Activated naive CD8-positive, alpha-beta T cell treated with anti-CD3 and anti-CD28 coated beads, Interleukin-2, amount 50 U/mL, for 24 hours (primary cell): ENCODE measurements around the gene STAT1.

Experiments used
- ATAC-seq: fragments of 150-1000 bp; cut with Tn5 transposase; one replicate; pipeline ENCODE4 v1.10.0; 2021
- DNase-seq: peaks from one replicate; pipeline ENCODE4 v3.0.0; 2021
- H3K27ac Mint-ChIP-seq: one replicate; pipeline ENCODE4 v1.8.0; 2021; ENCODE audit warnings: mild to moderate bottlenecking, mixed read lengths
- H3K27me3 Mint-ChIP-seq: one replicate; pipeline ENCODE4 v1.8.0; 2021; ENCODE audit warnings: mixed read lengths
- H3K36me3 Mint-ChIP-seq: one replicate; pipeline ENCODE4 v1.8.0; 2021; ENCODE audit warnings: low read depth, mixed read lengths
- H3K4me1 Mint-ChIP-seq: one replicate; pipeline ENCODE4 v1.8.0; 2021; ENCODE audit warnings: mixed read lengths
- H3K4me3 Mint-ChIP-seq: one replicate; pipeline ENCODE4 v1.8.0; 2021; ENCODE audit warnings: mild to moderate bottlenecking, moderate library complexity, mixed read lengths
- H3K9me3 Mint-ChIP-seq: one replicate; pipeline ENCODE4 v1.8.0; 2021; ENCODE audit warnings: mixed read lengths

STAT1 gene

DNA sequence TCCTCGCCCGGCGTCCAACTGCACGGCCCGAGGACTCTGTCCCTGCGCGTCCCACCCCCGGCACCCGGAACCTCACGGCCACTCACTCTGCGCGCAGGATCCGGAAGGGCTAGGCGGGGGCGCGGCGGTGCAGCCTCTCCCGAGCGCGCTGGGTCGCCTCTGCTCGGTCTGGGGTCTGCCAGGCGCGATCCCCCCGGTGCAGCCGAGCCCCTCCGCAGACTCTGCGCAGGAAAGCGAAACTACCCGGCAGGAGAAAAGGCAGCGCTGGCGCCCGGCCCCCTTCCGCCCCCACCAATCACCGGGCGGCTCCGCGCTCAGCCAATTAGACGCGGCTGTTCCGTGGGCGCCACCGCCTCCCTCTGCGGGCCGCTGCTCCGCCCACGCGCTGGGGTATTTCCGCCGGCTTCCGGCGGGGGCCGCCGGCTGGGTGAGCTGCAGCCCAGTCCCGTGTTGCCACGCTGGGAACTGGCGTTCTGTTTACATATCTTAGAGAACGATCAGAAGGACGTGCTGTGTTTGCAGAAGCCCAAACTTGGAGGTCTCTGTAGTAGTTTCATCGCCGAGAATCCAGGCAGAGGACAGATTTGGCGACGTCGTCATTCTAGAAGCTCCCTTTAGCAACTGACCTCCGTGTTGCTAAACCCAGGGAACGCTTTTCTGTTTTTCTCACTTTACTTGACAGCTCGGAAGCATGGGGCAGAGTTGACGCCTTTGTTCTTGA lies at the start of gene STAT1:
TSS of gene STAT1 (minus strand) at position 240 of the 721 bp plus-strand sequence. CDS start 4,168 bp downstream, outside the sequence.
- Mint-ChIP-seq H3K36me3 (peaks cover 26% of the 10 kb centered on the region), H3K9me3 (peaks cover 8% of the 10 kb centered on the region), H3K4me1 (peaks cover 45% of the 10 kb centered on the region), H3K4me3 (no peak within 1 kb of the TSS), H3K27ac (no peak within 1 kb of the TSS), H3K27me3 (no peaks in the 10 kb centered on the region)
- DNase-seq = peak; percentile 98
- ATAC-seq = peak; percentile 85

DNA sequence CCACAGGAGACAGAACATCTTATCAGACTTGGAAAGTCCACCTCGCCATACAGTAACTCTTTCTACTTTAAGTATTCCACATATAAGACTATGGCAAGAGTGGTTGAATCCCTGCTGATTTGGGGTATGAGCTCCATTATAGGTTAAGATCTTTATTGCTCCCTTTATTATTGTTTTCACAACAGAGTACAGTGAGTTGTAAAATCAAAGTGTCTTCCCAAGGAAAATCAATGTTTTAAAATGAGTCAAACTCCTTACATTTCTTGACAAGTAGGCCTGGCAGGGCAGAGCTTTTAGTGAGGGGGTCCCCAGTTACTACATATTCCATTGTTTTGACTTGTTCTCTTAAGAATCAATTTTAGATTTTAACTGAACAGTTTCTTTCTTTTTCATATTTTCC lies 49.6 kb upstream of the STAT1 start:
- H3K27me3 Mint-ChIP-seq = no peaks in the 10 kb centered on the region
- H3K4me3 Mint-ChIP-seq = peak overlapping the region; percentile 58
- DNase-seq (no peak), ATAC-seq (no peak)
- peaks cover 84% of the 10 kb centered on the region for H3K4me1 Mint-ChIP-seq
- H3K9me3 Mint-ChIP-seq = no peaks in the 10 kb centered on the region
- H3K36me3 Mint-ChIP-seq = peaks cover 63% of the 10 kb centered on the region
- H3K27ac Mint-ChIP-seq = peak overlapping the region; percentile 92

DNA sequence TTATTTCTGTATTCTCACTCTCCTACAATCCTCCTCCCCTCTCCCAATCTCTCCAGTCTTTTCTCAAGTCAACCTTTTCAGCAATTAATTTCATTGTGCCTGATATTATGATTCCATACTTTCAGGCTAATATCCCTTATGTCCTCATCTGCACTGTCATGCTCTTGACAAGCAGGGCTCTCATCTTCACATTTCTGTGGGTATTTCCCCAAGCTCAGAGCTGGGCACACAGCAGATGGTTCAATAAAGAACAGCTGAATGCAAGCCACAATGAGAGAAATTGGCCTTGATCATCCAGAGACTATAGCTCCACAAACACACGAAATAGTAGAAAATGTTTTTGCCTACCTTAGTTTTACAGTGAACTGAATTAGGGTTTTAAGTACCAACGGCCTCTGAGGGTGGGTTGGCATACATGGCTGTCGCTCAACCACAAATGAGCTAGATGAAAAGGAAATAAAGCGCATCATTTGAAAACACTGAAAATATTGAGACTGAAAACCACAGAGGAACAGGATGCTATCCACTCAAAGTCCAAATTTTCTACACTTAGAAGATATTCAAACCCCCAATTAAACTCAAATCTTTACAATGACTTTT lies 47.5 kb upstream of the STAT1 start:
- Mint-ChIP-seq H3K27me3 (no peaks in the 10 kb centered on the region), H3K36me3 (peaks cover 61% of the 10 kb centered on the region), H3K9me3 (no peaks in the 10 kb centered on the region), H3K27ac (peak overlapping the region; percentile 80), H3K4me3 (peak overlapping the region; percentile 29), H3K4me1 (peaks cover 77% of the 10 kb centered on the region)
- DNase-seq (no peak), ATAC-seq (peak; percentile 29)

DNA sequence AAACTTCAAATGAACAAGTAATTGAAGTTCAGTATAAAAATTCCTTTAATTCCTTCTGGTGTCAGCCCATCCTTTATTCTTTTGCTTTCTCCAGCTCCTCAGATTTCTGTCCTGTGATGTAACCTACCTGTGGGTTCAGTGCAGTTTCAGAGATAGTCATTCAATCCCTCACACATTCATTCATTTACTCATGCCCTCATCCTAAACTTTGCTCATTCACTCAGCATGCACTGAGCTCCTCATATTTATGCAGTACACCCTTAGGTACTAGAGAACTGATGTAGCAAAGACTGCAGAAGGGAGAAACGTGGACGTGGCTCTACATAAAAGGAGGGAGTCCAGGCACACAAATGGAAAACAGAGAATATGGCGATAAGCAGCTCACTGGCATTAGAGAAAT lies 45.3 kb upstream of the STAT1 start:
- Mint-ChIP-seq H3K27ac (peak overlapping the region; percentile 2), H3K4me1 (peaks cover 73% of the 10 kb centered on the region), H3K27me3 (no peaks in the 10 kb centered on the region), H3K4me3 (peak overlapping the region; percentile 13), H3K9me3 (no peaks in the 10 kb centered on the region), H3K36me3 (peaks cover 57% of the 10 kb centered on the region)
- ATAC-seq (peak; percentile 78), DNase-seq (no peak)

DNA sequence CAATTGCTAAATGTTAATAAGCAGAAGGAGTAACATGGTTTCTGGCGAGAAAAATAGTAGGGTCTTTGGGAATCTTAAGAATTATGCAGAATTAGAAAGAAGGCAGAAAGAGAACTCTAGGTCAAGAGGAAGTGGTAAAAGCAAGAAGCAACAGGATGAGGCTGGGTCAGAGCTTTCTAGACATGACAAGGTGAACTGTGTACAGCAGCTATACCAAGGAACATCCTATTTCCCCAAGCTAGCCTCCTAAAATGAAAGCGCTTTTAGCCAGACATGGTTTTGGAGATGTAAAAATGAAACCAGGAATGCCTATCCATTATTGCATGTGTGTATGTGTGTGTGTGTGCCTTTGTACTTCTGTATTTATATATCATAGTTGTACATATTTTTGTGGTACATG lies 42.3 kb upstream of the STAT1 start:
- DNase-seq = no peak
- Mint-ChIP-seq H3K36me3 (peaks cover 38% of the 10 kb centered on the region), H3K9me3 (no peaks in the 10 kb centered on the region), H3K27ac (peak overlapping the region; percentile 85), H3K27me3 (no peaks in the 10 kb centered on the region), H3K4me3 (no peak overlapping the region), H3K4me1 (peaks cover 45% of the 10 kb centered on the region)
- peak; percentile 56 for ATAC-seq

DNA sequence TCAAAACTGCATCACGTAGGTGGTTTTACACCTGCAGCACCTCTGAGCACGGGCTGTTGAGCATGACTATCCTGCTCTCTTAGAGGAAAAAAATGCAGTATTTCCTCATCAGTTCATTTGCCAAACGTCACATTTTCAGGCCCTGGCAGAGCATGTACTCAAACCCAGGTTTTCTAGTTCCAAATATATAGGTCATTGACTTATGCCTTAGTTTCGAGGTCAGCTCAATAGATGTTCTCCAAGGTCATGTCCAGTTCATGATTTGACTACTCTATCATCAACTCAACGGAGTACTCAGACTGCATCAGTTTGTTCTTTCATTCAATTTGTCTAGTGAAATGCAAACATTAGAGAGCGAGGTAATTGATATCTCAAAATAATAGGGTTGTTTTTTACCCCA lies 39.3 kb upstream of the STAT1 start:
- DNase-seq (no peak), ATAC-seq (no peak)
- Mint-ChIP-seq H3K27me3 (no peaks in the 10 kb centered on the region), H3K4me1 (peaks cover 28% of the 10 kb centered on the region), H3K27ac (no peak overlapping the region), H3K36me3 (peaks cover 21% of the 10 kb centered on the region), H3K9me3 (no peaks in the 10 kb centered on the region), H3K4me3 (no peak overlapping the region)

DNA sequence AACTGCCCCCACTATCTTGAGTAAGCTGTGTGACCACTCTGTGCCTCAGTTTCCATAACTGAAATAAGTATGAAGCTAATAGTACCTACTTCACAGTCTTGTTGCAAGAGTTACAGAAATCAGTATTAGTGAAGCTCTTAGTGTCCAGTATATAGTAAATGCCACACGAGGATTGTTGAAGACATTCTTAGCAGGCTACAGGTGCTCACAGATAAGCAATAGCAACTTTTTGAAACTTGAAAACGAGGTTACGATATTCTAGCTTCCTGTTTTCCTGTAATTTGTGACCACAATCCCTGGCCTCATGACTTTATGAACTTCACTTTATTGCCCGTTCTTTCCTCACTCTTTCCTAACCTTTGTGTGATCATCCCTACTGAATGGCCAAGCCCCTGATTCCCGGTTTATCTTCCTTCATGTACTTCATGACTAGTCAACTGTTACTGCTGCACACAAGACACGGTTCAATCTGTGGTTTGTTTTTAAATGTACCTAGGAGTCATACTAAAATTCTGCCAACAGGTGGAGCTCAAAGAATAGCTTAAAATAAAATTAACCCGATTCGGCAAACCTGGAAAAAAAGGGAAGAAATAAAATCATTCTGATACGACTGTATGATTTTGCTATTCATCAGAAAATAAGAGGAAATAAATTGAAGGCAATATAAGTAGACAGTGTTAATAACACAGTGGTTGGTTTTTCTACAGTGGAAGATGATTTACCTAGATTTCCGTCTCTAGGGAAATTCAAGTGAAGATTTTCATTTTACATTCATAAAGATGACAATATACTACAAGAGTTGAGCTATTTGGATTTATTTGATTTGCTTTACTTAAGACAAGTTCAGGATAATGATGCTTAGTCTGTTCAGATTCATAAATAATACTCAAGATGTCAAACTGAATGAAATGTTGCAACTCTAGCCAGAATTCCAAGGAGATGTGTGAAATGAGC lies 38.1 kb upstream of the STAT1 start:
- no peak overlapping the region for H3K27ac Mint-ChIP-seq
- ATAC-seq = peak; percentile 31
- H3K36me3 Mint-ChIP-seq = peaks cover 19% of the 10 kb centered on the region
- H3K9me3 Mint-ChIP-seq = no peaks in the 10 kb centered on the region
- H3K4me3 Mint-ChIP-seq = no peak overlapping the region
- no peaks in the 10 kb centered on the region for H3K27me3 Mint-ChIP-seq
- peaks cover 22% of the 10 kb centered on the region for H3K4me1 Mint-ChIP-seq
- no peak for DNase-seq

DNA sequence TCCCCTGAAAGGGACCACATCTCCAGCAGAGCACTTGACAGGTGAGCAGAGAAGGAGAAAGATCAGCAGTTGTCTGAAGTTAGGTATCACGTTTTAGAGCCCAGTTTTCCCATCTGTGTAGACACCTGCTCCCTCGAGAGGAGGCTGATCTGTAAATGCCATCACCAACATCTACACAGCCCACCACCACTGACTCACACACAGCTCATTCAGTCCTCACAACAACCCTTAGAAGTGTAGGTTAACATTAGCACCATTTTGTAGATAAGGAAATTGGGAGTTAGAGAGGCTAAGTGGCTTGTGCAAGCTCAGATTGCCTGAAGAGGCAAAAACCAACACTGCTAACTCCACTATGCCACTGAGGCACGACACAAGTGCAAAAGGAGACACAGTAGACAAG lies 37.2 kb upstream of the STAT1 start:
- Mint-ChIP-seq H3K27me3 (no peaks in the 10 kb centered on the region), H3K9me3 (no peaks in the 10 kb centered on the region), H3K27ac (no peak overlapping the region), H3K4me1 (peaks cover 12% of the 10 kb centered on the region), H3K4me3 (no peak overlapping the region), H3K36me3 (peaks cover 16% of the 10 kb centered on the region)
- DNase-seq (no peak), ATAC-seq (peak; percentile 94)

DNA sequence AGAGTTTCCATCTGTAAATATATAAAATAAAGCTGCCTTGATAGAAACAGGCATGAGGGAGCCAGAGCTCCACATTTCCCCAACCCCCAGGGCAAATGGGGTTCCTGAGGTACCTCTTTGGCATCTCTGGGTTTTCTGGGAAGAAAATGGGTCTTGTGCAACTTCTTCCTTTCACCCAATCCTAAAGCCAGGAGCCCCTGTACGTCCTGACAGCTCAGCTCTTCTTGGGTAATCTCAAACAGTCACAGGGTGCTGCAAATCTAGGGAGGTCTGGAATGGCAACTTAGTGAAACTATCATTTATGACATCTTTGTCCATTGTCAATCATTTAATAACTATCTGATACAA lies 36.6 kb upstream of the STAT1 start:
- Mint-ChIP-seq H3K4me3 (no peak overlapping the region), H3K27me3 (no peaks in the 10 kb centered on the region), H3K9me3 (no peaks in the 10 kb centered on the region), H3K36me3 (peaks cover 14% of the 10 kb centered on the region), H3K27ac (no peak overlapping the region), H3K4me1 (peaks cover 8% of the 10 kb centered on the region)
- DNase-seq (no peak), ATAC-seq (no peak)

DNA sequence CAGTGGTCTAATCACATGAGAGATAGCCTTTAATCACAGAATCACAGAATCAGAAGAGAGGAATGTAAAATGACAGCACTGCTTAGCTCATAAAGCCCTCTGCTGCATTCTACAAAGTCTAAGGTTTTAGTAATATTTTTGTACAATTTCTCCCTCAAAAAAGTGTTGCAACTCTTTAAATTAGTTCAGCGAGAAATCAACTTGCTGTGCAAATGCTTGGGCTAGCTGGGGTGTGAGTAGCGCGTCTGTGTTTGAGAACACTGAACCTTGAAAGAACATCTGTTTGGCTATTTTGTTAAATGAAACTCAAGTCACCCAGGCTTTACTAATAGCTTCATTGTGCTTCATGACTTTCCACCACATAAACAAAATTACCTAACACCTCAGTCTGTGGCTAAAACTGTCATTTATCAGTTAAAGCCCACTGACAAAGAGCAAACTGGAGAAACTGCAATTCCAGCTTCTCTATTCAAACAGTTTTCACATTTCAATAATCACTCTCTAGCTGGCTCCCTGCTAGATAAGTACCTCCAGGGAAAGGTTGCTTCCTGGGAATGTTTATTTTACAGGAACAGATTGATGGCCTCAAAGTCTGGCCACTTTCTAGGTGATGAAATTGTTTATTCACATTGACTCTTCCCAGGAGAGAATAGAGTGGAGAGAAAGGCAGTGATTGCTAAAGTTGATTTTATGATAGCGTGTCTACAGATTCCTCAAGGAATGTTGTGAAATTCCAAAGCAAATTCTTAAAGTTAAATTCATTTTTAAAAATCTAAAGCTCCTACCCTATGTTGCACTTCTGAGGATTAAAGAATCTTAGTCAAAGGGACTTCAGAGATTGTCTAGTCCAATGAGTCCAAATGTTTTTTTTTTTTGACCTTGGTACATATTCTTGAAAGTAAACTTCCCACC lies 36.0 kb upstream of the STAT1 start:
- H3K27me3 Mint-ChIP-seq = no peaks in the 10 kb centered on the region
- H3K9me3 Mint-ChIP-seq = no peaks in the 10 kb centered on the region
- peaks cover 17% of the 10 kb centered on the region for H3K36me3 Mint-ChIP-seq
- H3K4me1 Mint-ChIP-seq = peaks cover 7% of the 10 kb centered on the region
- DNase-seq (no peak), ATAC-seq (no peak)
- H3K4me3 Mint-ChIP-seq = no peak overlapping the region
- H3K27ac Mint-ChIP-seq = no peak overlapping the region

DNA sequence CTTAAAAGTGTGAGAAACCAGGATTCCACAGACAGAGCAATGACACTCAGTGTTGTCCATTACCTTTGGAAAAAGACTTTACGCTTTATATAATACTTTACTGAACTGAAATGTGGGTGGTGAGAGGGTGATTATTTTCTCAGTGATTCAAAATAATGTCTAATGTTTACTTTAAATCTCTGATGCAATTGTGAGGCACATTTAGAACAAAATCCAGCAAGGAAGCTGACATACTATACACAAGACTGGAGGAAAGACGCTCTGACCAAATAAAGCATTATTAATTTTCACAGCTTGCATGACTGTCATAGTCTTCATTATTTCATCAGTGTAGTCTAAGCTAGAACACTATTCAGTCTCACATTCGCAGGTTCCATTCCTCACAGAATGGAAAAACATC lies 34.1 kb upstream of the STAT1 start:
- Mint-ChIP-seq H3K9me3 (no peaks in the 10 kb centered on the region), H3K4me1 (peaks cover 6% of the 10 kb centered on the region), H3K36me3 (peaks cover 12% of the 10 kb centered on the region), H3K27ac (no peak overlapping the region), H3K27me3 (no peaks in the 10 kb centered on the region), H3K4me3 (no peak overlapping the region)
- DNase-seq (no peak), ATAC-seq (no peak)

DNA sequence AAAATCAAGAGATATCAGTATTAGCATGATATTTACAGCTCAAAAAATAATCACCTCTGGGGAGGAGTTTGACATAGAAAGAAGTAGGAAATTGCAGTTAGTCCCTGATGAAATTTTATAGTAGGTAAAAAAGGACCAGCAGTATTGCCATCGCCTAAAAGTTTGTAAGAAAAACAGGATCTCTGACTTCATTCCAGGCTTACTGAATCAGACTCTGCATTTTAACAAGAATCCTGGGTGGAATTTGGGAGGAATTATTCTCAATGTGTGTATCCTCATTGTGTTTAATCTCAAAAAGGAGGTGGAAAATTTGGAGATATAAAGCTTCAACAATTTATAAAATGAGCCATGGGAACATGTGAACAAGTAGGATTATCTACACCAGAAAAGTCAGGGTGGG lies 31.2 kb upstream of the STAT1 start:
- Mint-ChIP-seq H3K36me3 (peaks cover 12% of the 10 kb centered on the region), H3K4me3 (no peak overlapping the region), H3K9me3 (no peaks in the 10 kb centered on the region), H3K27ac (no peak overlapping the region), H3K27me3 (no peaks in the 10 kb centered on the region), H3K4me1 (peaks cover 13% of the 10 kb centered on the region)
- DNase-seq (no peak), ATAC-seq (no peak)

DNA sequence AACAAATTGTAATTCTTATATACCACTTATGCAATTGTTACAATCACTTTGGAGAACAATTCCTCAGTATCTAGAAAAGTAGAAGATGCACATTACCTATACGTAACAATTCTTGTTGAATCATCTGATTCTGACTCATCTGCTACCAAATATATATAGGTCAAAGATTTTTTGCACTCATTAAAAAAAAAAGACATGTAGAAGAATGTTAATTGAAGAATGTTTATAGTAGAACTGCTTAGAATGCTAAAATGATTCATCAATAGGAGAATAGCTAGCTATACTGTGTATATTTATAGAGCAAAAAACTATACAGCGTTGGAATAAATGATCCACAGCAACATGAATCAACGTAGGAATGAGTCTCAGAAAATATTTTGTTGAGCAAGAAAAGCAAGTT lies 29.5 kb upstream of the STAT1 start:
- no peaks in the 10 kb centered on the region for H3K9me3 Mint-ChIP-seq
- H3K27ac Mint-ChIP-seq = no peak overlapping the region
- H3K36me3 Mint-ChIP-seq = peaks cover 28% of the 10 kb centered on the region
- no peaks in the 10 kb centered on the region for H3K27me3 Mint-ChIP-seq
- no peak for DNase-seq
- no peak for ATAC-seq
- H3K4me3 Mint-ChIP-seq = no peak overlapping the region
- H3K4me1 Mint-ChIP-seq = peaks cover 28% of the 10 kb centered on the region
